Endothelial cell of umbilical vein (primary cell): ENCODE results near the gene RPP25. TPM values are rescaled to one million over a fixed set of nuclear protein-coding genes. Genes with fewer than 3 reads are reported as not detected.

ENCODE experiments used
- BruUV-seq: library from RNA; stranded (reverse); fragments of 400-500 nt; replicated peaks from 2 replicates; lab custom pipeline; 2021; lab: Mats Ljungman, UMichigan
- CTCF ChIA-PET: fragments of 300-600, 350-600 bp; sonication (Branson Sonifier 250); formaldehyde crosslinking; loops from one replicate; lab custom pipeline; 2021; ENCODE audit warnings: antibody characterized with exemption, inconsistent platforms; lab: Charles Lee
- POLR2A ChIA-PET: fragments of 300-600, 350-600 bp; sonication (Branson Sonifier 250); formaldehyde crosslinking; loops from one replicate; lab custom pipeline; 2021; ENCODE audit warnings: antibody characterized with exemption, inconsistent platforms; lab: Charles Lee
- DNase-seq: peaks from one replicate; pipeline ENCODE4 v3.0.0-alpha.2; 2011; ENCODE audit warnings: low read depth, low spot score
- FAIRE-seq: peaks from 2 replicates; lab custom pipeline; 2011; peaks lifted over from hg19 to GRCh38; lab: Jason Lieb, UNC
- H2AFZ ChIP-seq: 2 replicates; pipeline ENCODE4 v1.6.0; 2012; ENCODE audit warnings: low read depth, low read length, control low read depth, inconsistent platforms
- H3K27ac ChIP-seq: 2 replicates; pipeline ENCODE4 v1.5.1; 2011; ENCODE audit warnings: low read depth, mild to moderate bottlenecking, control low read depth, low read length, moderate library complexity; ENCODE audit not compliant: insufficient read depth
- H3K27me3 ChIP-seq, 2 experiments: 2 replicates each; pipeline versions ENCODE4 v1.6.0 to v1.6.1; 2011; ENCODE audit warnings: low read length in 2 of 2, mixed read lengths in 1 of 2; ENCODE audit not compliant: control insufficient read depth in 2 of 2, insufficient read depth in 2 of 2
- H3K36me3 ChIP-seq, 2 experiments: 2 replicates in 1 of 2; 3 replicates in 1 of 2; pipeline ENCODE4 v1.5.1; 2011; ENCODE audit warnings: low read length in 2 of 2, mild to moderate bottlenecking in 1 of 2, moderate library complexity in 1 of 2; ENCODE audit not compliant: control insufficient read depth in 2 of 2, insufficient read depth in 2 of 2; ENCODE audit errors: extremely low read depth in 1 of 2
- H3K4me1 ChIP-seq: 3 replicates; pipeline ENCODE4 v1.5.1; 2011; ENCODE audit warnings: mild to moderate bottlenecking, low read length; ENCODE audit not compliant: control insufficient read depth, insufficient read depth; ENCODE audit errors: extremely low read depth
- H3K4me2 ChIP-seq: 2 replicates; pipeline ENCODE4 v1.6.1; 2011; ENCODE audit warnings: low read length, control low read depth, mixed read lengths; ENCODE audit not compliant: insufficient read depth
- H3K4me3 ChIP-seq, 3 experiments: fragments of 200-600 bp in 1 of 3; sonication (generic), shearing (Covaris generic) in 1 of 3; replicated peaks in 1 of 3; 2 replicates each; pipeline ENCODE4 v1.5.1; 2011 to 2016; ENCODE audit warnings: control low read depth in 3 of 3, low read length in 3 of 3, mild to moderate bottlenecking in 2 of 3, inconsistent platforms in 1 of 3, low read depth in 1 of 3, moderate library complexity in 1 of 3; ENCODE audit not compliant: insufficient read depth in 1 of 3
- H3K79me2 ChIP-seq: 2 replicates; pipeline ENCODE4 v1.6.0; 2012; ENCODE audit warnings: low read length, inconsistent platforms; ENCODE audit not compliant: control insufficient read depth, insufficient read depth
- H3K9ac ChIP-seq: replicated peaks from 2 replicates; pipeline ENCODE3; 2011; ENCODE audit warnings: low read length, control low read depth; ENCODE audit not compliant: insufficient read depth; ENCODE audit errors: extremely low read depth
- H3K9me1 ChIP-seq: replicated peaks from 3 replicates; pipeline ENCODE4 v1.6.0; 2011; ENCODE audit warnings: mild to moderate bottlenecking, low read length; ENCODE audit not compliant: control insufficient read depth, insufficient read depth; ENCODE audit errors: extremely low read depth
- H3K9me3 ChIP-seq: replicated peaks from 2 replicates; pipeline ENCODE4 v1.5.1; 2012; ENCODE audit warnings: low read length, inconsistent platforms; ENCODE audit not compliant: control insufficient read depth, insufficient read depth
- H4K20me1 ChIP-seq: replicated peaks from 2 replicates; pipeline ENCODE3; 2011; ENCODE audit warnings: mild to moderate bottlenecking, low read length; ENCODE audit not compliant: control insufficient read depth, insufficient read depth; ENCODE audit errors: extremely low read depth
- EZH2 ChIP-seq: IDR thresholded peaks from 2 replicates; pipeline ENCODE4 v1.6.1; 2012; ENCODE audit warnings: borderline replicate concordance, low read depth, mild to moderate bottlenecking, moderate library complexity, low read length, inconsistent platforms; ENCODE audit not compliant: severe bottlenecking
- FOS ChIP-seq: IDR thresholded peaks from 2 replicates; pipeline ENCODE4 v1.6.1; 2011; ENCODE audit warnings: mild to moderate bottlenecking, low read length, moderate library complexity, borderline replicate concordance; ENCODE audit not compliant: insufficient read depth
- GATA2 ChIP-seq: IDR thresholded peaks from 2 replicates; pipeline ENCODE4 v1.7.0; 2011; ENCODE audit warnings: low read depth, mild to moderate bottlenecking, moderate library complexity, mixed read lengths, low read length; ENCODE audit not compliant: insufficient read length, insufficient read depth
- JUN ChIP-seq: IDR thresholded peaks from 2 replicates; pipeline ENCODE4 v1.6.1; 2011; ENCODE audit warnings: borderline replicate concordance, low read depth; ENCODE audit not compliant: insufficient read length, insufficient read depth
- MYC ChIP-seq: IDR thresholded peaks from one replicate; pipeline ENCODE4 v1.6.1; 2011; ENCODE audit warnings: mild to moderate bottlenecking, low read depth, low read length
- POLR2A ChIP-seq: IDR thresholded peaks from 2 replicates; pipeline ENCODE4 v1.6.1; 2012; ENCODE audit warnings: low read depth, mild to moderate bottlenecking, control low read depth, low read length
- POLR2AphosphoS5 ChIP-seq: IDR thresholded peaks from 2 replicates; pipeline ENCODE4 v1.6.1; 2012; ENCODE audit warnings: low read depth, mild to moderate bottlenecking, control low read depth, low read length, moderate library complexity; ENCODE audit not compliant: insufficient read depth
- dilution Hi-C: fragments of 300-500 bp; cut with MboI; formaldehyde crosslinking; loops from one replicate; pipeline ENCODE4 v1.15.0; 2019; ENCODE audit warnings: low sequenced_read_pairs; ENCODE audit not compliant: extremely low pct_ligation_motif_present
- intact Hi-C: fragments of 100-400 bp; cut with micrococcal nuclease; formaldehyde crosslinking; loops from one replicate; pipeline ENCODE4 v1.10.0; 2022
- polyA plus RNA-seq, 4 experiments: library from polyadenylated mRNA; depleted of rRNA in 3 of 4; stranded (reverse) in 3 of 4; unstranded in 1 of 4; fragments of >200 nt; gene quantifications; 2 replicates each; pipeline versions ENCODE4 v1.2.1 to v1.2.3, GENCODE V29; 2011 to 2012; ENCODE audit warnings: missing spikeins in 1 of 4
- total RNA-seq: library from RNA; stranded (reverse); gene quantifications from 2 replicates; pipeline ENCODE4 v1.2.3, GENCODE V29; 2021
- TF ChIP-seq, protein P1 (sequence below): IDR thresholded peaks from 2 replicates; pipeline ENCODE4 v1.6.1; 2011; ENCODE audit not compliant: insufficient read depth, insufficient read length
- TF ChIP-seq, protein P2 (sequence below), 2 donors: IDR thresholded peaks; 1 replicate in 1 of 2; 2 replicates in 1 of 2; pipeline ENCODE4 v1.5.1; 2011; ENCODE audit warnings: low read length in 2 of 2, mild to moderate bottlenecking in 2 of 2, moderate library complexity in 2 of 2, control low read depth in 1 of 2, inconsistent platforms in 1 of 2, low read depth in 1 of 2; ENCODE audit not compliant: insufficient read depth in 1 of 2; ENCODE audit errors: extremely low read depth in 1 of 2

The RPP25 gene
- total and polyA plus RNA-seq, 2 donors (not counting 3 experiments of a cell fraction or from before 2014, with no cell fraction given) = 10.1 to 13.8 TPM

DNA sequence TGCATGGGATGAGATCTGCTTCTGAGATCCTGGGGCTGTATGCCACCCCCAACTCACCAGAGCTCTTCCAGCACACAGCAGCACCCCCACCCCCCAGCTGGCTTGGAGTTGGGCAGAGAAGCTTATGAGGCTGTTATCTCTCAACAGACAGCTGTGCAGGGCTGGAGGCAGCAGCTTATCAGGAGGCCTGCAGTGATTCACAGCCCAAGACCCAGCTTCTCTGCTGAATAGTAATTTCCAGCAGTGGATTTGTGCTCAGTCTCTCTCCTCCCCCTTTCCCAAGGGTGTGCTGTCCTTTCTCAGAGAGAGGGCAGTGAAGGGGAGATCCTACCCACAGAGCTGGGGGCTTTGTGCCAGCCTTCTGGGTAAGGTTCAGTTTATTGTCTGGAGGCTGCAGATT lies 2.1 kb downstream of the RPP25 start:
- dilution Hi-C loops (no loop called here), intact Hi-C loops (no loop called here)
- Histone ChIP-seq H3K36me3 (no peaks in the 10 kb centered on the region), H3K4me1 (peaks cover 39% of the 10 kb centered on the region), H4K20me1 (no peaks in the 10 kb centered on the region), H3K27ac (no peak overlapping the region), H2AFZ (no peak overlapping the region), H3K9me1 (no peaks in the 10 kb centered on the region), H3K9ac (no peak overlapping the region), H3K27me3 (peaks cover 0 to 3% of the 10 kb centered on the region in 2 experiments), H3K4me3 (peak overlapping the region in 2 of 3 experiments; percentile 53 to 56), H3K79me2 (peaks cover 15% of the 10 kb centered on the region), H3K9me3 (no peaks in the 10 kb centered on the region), H3K4me2 (peak overlapping the region; percentile 89)
- TF ChIP-seq POLR2AphosphoS5 (peak; percentile 23), EZH2 (no peak), FOS (peak; percentile 10), MYC (no peak), GATA2 (peak; percentile 65), POLR2A (peak; percentile 26), JUN (no peak)
- TF ChIP-seq, protein P1, sequence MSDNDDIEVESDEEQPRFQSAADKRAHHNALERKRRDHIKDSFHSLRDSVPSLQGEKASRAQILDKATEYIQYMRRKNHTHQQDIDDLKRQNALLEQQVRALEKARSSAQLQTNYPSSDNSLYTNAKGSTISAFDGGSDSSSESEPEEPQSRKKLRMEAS = no peak
- TF ChIP-seq, protein P2, sequence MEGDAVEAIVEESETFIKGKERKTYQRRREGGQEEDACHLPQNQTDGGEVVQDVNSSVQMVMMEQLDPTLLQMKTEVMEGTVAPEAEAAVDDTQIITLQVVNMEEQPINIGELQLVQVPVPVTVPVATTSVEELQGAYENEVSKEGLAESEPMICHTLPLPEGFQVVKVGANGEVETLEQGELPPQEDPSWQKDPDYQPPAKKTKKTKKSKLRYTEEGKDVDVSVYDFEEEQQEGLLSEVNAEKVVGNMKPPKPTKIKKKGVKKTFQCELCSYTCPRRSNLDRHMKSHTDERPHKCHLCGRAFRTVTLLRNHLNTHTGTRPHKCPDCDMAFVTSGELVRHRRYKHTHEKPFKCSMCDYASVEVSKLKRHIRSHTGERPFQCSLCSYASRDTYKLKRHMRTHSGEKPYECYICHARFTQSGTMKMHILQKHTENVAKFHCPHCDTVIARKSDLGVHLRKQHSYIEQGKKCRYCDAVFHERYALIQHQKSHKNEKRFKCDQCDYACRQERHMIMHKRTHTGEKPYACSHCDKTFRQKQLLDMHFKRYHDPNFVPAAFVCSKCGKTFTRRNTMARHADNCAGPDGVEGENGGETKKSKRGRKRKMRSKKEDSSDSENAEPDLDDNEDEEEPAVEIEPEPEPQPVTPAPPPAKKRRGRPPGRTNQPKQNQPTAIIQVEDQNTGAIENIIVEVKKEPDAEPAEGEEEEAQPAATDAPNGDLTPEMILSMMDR (IDR thresholded peaks at IDR 0.05; ENCODE audit: extremely low read depth in 1 of 2, insufficient read depth in 1 of 2, low read depth in 1 of 2, low read length in 2 of 2) = no peak
- no TSS peak for BruUV-seq
- DNase-seq (peak; percentile 59), FAIRE-seq (peak; percentile 82)
- POLR2A ChIA-PET = no interaction called here
- CTCF ChIA-PET = interaction anchor here (1.1 to 2.6 kb wide), 12 partner anchors 33 to 320 kb away, joined by 3 to 15 read pairs (median 6); partner anchors contain the start of gene FAM219B
